HG03097 (cell line): Measurements from ENCODE around the gene CNDP1.
"Not testable (repeated sequence)": the region's sequence is repeated elsewhere in the genome, so short reads cannot be mapped to it uniquely, and the experiment has no call there.

Experiments
- ATAC-seq: cut with Tn5 transposase; IDR thresholded peaks from one replicate; pipeline ENCODE4 v1.9.1; 2021; ENCODE audit not compliant: unreplicated experiment, low FRiP score

The CNDP1 gene

GRCh38 chr18:74534150-74534969 is at the start of gene CNDP1:
TSS of gene CNDP1 (plus strand) at chr18:74534500. CDS start at chr18:74534668, 168 bp downstream.
- no peak for ATAC-seq

- ATAC-seq = no peak
These were observed 48.0 kb upstream of the CNDP1 start for GRCh38 chr18:74486119-74486849.

GRCh38 chr18:74488354-74488753 is 45.9 kb upstream of the CNDP1 start:
- ATAC-seq = no peak

GRCh38 chr18:74488864-74489263 is 45.4 kb upstream of the CNDP1 start:
- ATAC-seq = no peak

GRCh38 chr18:74489676-74490075 is 44.6 kb upstream of the CNDP1 start:
- no peak for ATAC-seq

DNA sequence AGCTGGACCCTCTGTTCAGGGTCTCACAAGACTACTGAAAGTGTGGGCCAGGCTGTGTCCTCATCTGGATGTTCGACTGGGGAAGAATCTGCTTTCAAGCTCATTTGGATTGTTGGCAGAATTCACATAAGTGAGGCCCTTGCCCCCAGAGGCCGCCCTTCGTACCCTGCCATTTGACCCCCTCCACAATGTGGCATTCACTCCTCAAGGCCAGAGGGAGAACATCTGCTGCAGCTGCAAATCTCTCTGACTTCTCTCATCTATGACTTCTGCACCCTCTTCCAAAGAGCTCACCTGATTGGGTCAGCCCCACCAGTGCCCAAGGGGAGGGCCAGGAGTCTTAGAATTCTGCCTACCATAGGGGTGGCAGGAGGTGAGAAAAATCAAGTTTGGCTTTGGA is 42.0 kb upstream of the CNDP1 start:
- no peak for ATAC-seq

- peak; percentile 25 for ATAC-seq
These were observed 40.6 kb upstream of the CNDP1 start for GRCh38 chr18:74493689-74494088.

GRCh38 chr18:74494514-74494913 is 39.8 kb upstream of the CNDP1 start:
- ATAC-seq = no peak

DNA sequence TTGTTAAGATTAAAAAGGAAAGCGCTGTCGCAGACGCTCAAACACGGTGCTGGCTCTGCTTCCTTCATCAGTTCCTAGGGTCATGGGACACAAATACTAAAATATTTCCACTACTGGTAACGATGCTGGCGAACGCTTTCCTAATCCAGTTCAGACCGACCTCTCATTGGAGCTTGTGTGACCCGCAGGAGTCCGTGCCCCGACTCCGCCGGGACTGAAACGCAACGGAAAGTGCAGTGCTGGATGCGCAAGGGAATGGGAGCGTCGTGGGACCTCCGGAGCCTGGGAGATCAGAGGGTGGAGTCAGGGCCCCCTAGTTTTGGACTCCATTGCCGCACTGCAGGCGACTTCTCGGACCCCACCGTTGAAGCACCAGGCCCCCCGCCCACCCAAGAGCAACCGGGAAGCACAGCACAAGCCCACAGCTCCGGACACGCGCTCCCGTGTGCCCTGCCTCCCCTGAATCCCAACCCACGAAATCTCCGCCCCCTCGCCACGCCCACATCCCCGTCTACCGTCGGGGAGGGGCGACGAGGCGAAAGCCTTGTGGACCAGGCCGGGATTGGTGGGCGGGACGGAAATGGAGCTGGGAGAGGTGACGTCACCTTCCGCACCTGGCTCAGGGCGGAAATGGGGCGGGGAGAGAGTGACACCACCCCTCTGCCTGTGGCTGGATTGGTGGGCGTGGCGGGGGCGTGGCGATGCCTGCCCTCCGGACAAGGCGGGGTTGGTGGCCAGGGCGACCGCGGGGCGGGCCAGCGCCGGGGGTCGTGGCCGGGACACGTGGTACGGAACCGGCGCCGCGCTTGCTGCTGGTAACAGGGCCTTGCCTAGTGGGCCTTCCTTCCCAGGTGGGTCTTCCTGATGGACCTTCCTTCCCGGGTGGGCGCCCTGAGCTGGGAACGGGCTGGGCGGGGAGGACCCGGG is 38.5 kb upstream of the CNDP1 start, which contains the start of gene CNDP2:
TSS of gene CNDP2 (plus strand) at position 783 of the 927 bp plus-strand sequence. CDS start 3,611 bp downstream, outside the sequence.
- peak; percentile 78 for ATAC-seq

- ATAC-seq = peak; percentile 14
These were observed 37.6 kb upstream of the CNDP1 start for GRCh38 chr18:74496508-74497323.

DNA sequence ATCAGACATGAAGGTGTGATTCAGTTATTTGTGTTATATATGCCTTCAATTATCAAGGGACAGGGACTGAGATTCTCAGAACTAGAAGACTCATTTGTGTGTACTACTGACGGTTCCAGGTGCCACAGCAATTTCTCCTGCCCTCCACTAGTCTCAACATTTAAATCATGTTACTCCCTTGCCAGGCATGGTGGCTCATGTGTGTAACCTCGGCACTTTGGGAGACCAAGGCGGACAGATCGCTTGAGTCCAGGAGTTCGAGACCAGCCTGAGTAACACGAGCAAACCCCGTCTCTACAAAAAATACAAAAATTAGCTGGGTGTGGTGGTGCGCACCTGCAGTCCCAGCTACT is 37.0 kb upstream of the CNDP1 start:
- no peak for ATAC-seq

DNA sequence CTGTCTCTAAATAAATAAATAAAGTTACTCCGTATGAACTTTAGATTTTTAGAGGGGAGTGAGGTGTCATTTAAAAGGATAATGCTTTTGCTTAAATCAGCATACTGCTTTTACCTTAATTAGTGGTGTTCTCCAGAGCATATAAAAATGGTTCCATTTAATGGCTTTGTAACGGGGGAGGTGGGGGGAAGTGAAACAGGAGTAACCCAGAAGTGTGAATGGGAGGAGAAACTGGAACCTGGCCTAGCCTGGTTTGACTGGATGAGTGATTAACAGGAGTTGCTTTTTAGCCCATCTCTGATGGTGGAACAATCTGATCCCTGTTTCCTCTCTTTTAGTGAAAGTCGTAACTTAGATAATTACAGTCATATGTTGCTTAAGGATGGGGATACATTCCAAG is 36.5 kb upstream of the CNDP1 start:
- no peak for ATAC-seq

DNA sequence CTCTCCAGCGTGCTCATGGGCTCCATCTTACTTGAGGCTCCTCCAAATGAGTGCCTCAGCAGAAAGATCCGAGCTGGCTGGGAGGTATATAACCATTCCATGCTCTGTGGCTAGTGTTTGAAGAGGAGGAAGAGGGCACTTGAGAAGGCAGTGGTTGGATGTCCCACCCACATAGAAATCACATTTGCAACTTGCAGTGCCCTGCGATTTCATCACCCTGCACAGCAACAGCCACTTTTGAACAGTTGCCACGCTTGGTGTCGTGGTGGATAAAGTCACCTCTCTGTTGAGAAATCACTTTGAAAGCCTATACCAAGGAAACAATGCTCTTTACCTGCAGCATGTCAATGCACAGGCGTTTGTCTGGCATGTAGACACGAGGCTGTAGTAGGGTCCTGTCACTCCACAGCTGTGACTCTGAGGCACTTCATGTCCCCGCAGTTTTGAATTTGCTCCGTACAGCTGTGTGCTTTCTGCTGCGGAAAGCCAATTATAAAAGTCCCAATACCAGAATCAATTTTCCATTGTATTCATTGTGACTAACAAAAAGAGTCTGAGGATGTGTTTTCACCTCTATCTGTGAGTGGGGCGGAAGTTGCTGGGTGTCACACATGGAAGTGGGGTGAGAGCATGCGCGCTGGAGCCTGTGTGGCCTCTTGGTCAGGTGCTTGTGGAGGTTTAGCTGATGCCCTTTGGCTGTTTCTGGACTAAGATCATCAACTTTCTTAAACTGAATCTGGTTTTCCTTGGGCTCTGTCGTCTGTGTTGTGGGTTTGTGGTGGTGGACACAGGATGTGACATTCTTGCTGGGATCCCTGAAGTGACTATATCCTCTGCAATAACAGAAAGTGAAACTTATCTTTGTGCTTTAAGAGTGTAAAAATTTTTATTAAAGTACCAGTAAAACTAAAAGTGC is 35.3 kb upstream of the CNDP1 start:
- peak; percentile 37 for ATAC-seq

DNA sequence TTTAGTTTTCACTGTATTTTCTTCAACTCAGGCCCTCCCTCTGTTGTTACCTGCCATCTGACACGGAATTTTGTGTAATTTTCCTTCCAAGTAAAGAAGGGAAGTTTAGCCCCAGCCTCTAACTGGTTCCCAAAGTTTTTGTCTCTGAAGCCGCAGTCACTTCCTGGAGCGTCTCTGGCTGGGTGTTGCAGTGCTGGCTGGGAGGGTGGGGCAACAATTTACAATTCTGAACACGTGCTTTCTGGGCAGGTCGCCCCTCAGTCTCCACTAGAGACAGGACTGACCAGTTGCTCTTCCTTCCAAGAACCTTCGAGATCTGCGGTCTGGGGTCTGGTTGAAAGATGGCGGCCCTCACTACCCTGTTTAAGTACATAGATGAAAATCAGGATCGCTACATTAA is 34.7 kb upstream of the CNDP1 start:
- peak; percentile 40 for ATAC-seq

DNA sequence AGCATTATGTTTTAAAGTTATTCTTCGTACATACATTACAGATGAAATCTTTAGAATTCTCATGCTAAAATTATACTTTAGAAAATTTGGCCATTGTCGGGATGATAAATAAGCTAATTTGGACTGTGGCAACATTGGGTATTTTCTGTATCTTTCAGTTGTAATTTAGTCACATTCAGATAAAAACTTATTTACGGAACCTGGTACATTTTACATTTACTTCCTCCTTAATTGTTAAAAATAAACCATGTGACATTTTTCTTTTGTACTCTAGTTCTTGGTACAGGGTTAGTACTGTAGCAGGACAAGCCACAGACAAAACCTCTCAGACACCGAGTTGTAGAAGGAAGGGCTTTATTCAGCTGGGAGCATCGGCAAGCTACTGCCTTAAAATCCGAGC is 33.9 kb upstream of the CNDP1 start:
- ATAC-seq = no peak

DNA sequence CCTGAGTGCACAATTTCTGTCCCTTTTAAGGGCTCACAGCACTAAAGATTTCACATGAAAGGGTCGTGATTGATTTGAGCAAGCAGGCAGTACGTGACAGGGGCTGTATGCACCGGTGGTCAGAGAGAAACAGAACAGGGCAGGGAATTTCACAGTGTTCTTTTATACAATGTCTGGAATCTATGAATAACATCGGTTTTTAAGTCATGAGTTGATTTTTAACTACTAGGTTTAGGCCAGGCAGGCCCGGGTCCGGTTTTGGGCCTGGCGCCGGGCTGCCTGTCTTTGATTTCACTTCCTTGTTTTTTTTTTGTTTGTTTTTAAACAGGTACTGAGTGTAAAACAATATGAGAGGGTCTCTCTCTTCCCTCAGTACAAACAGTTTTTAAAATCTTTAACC is 33.5 kb upstream of the CNDP1 start:
- not testable (repeated sequence) for ATAC-seq

DNA sequence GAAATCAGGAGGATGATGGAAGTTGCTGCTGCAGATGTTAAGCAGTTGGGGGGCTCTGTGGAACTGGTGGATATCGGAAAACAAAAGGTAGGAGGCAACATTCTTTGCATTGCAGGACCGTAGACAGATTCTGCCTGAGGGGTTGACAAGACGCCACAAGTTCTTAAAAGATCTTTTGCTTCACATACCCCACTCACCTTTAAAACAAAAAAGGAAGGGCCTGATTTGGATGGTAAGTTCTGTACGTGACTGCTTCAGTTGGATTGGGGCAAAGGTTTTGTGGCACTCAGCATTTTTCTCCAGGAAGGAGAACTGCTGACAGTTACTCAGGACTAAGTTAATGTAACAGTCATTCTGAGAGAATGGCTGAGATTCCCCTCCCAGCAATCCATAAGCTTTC is 32.9 kb upstream of the CNDP1 start:
- ATAC-seq = no peak

DNA sequence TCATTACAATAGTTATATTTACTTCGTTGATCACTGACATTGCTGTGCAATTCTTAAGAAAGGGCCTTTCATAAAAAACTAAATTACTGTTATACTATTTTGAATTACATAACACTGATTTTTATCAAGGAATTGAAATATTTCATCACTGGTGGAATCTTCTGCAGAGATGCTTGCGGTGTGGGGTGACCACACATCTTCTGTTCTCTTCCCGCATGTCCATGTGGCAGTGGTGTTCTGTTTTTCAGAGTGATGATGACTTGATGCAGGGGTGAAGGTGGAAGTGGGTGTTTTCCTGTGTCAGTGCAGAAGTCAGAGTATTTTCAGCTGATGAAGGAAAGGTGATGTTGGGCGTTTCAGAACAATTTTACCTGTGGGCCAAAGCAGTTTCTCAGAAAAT is 31.2 kb upstream of the CNDP1 start:
- no peak for ATAC-seq

DNA sequence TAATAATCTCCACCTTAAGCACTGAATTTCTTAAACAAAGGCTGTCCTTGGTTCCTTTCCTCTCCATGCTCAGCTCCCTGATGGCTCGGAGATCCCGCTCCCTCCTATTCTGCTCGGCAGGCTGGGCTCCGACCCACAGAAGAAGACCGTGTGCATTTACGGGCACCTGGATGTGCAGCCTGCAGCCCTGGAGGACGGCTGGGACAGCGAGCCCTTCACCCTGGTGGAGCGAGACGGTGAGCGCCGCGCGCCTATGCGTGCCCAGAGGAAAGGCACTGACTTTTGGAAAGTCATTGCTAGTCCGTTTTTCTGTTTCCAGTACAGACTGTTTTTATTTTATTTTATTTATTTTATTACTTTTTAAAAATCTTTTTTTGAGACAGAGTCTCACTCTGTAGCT is 28.5 kb upstream of the CNDP1 start:
- ATAC-seq = no peak
